HG03342 (cell line): ENCODE measurements around the gene SLC22A23.

Experiments used
- ATAC-seq: cut with Tn5 transposase; IDR thresholded peaks from one replicate; pipeline ENCODE4 v1.9.1; 2021; ENCODE audit warnings: mild to moderate bottlenecking, moderate library complexity; ENCODE audit not compliant: unreplicated experiment

Gene SLC22A23

GRCh38 chr6:3406891-3407809, 49.7 kb downstream of the SLC22A23 start:
- ATAC-seq: no peak

DNA sequence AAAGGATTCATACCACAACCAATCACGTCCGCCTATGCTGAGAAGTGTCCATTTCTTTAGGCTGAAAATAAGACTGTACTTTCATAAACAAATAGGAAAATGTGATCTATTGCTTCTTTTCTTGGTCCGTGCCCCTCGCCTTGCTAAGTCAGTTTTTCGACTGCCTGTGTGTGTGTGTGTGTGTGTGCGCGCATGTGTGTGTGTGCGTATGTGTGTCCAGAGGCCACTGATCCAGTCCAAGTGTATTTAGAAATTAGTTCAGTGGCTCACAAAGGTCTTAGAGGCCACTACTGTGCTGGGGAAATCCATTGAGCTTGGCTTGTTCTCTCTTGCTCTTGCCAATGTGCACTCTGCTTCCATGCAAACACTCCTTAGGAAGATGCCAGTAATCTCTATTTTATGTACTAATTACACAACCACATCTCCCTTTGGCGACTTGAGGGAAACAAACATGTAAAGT, 50.5 kb downstream of the SLC22A23 start:
- no peak for ATAC-seq

- no peak for ATAC-seq
Measured at GRCh38 chr6:3405679-3406078, 51.2 kb downstream of the SLC22A23 start.

DNA sequence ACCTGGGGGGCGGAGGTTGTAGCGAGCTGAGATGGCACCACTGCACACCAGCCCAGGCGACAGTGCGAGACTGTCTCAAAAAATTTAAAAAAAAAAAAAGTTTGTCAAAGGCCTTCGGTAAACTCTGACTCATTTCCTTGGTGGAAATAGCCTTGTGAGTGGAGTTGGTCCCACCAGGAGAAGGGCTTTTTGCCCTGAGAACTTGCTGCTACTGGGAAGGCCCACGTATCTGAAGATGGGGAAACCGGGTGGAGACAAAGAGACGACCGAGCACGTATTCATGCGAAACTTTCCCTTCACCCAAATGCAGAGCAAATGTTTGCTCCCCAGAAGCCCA, 51.7 kb downstream of the SLC22A23 start:
- no peak for ATAC-seq

DNA sequence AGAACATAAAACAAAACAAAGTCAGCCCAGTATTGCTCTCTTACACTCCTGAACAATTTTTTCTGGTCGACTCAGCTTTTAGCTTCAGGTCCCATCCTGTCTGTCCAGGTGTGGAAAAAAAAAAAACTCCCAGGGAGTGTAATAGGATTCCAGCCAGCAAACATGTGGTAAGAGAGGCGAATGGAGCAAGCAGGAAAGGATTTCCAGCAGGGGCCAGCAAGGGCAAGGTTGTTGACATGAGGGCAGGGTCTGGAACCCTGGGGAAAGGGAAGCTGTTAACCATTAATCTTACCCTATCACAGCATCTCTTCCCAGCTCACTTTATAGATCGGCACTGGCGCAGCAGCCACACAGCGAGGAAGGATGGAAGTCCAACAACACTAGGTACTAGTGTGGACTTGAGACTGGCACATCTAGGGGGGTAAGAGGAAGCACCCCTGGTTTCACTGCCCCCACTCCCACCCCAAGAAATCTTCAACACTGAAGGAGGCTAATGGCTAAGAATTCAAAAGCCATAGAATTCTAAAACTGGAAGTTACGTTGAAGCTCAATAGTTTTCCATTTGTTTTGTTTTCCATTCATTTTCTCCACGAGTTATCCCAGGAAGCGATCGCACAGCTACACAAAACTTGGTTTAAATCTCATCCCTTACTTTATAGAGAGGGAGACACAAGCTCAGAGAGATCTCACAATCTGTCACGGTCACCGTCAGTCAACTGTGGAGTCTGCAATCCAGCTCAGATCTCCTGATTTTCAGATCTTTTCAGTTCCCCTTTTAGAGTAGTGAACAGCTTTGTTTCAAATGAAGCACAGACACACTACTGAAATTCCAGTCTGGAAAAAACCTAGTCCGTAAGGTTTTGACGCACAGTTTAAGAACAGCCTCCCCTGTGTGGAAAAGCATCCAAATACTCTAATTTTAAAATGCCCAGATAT, 53.3 kb downstream of the SLC22A23 start:
- ATAC-seq: no peak

- ATAC-seq: no peak
Measured at GRCh38 chr6:3402310-3403237, 54.3 kb downstream of the SLC22A23 start.

DNA sequence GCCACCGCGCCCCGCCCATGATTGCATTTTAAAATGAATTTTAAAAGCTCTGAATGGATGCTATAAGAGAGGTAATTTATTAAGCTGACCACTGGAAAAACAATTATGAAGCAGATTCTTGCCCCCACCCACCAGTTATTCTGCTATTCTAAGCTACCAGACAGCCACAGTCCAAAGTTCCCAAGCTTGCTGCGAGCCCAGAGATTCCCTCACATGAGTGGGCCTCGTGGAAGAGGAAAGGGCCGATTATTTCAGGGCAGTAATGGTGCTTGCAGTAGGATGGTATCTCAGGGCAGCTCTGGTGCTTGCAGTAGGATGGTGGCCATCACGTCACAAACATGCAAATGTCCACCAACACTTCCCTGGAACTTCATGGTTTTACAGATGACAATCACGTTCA, 56.7 kb downstream of the SLC22A23 start:
- no peak for ATAC-seq

GRCh38 chr6:3398755-3399696, 57.8 kb downstream of the SLC22A23 start:
- no peak for ATAC-seq

DNA sequence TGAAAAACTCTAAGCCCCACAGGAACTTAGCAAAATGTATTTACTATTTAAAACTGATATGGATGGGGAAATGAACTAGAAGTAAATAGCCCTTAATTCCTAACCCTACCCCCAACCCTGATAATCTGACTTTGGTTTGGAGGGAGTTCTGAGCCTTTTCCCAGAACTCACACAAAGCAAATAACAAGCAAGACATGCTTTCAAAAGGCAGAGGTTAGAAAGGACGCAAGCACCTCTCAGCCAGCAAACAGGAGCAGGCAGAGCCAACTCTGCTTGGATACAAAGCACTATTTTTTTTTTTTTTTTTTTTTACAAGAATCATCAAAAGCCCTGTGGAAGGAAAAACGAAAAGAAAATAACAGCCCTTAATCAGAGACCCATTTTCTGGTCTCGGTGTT, 58.7 kb downstream of the SLC22A23 start:
- no peak for ATAC-seq

DNA sequence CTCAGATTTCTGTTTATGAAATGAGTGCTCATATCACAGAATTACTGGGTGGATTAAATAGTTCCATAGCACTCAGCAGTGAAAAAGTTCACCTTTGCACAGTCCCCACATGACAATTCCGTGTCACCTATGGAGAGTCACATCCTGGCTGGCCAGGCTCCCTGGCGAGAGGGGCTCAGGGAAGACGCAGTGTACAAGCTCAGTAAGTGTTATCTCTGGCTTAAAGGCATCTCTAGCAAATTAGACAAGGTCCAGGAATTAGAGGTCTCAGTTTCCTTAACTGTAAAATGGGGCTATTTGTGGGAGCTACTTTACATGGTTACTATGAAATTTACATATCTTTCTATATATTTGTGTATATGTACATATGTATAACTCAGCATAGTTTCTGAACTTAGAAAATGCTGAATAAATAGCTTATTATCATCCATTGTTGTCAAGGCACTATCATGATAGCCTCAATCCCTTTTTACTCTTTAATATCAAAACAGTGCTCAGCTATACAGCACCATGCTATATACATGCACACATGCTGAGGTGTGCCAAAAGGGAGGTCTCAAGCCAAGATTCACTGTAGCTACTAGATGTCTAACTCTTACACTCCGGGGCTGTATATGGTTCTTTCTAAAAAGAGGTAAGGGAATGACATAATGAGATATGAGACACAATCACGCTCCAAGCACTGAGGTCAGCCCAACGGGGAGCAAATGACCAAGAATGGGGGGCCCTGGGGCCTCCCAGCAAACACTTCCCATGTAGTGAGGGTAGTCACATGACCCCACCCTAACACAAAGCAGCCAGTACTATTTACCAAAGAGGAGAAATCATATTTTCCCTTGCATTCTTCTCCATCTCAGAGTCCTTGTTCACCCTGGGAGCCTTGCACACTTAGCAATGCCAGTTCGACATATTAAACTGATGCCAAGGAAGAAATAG, 59.4 kb downstream of the SLC22A23 start:
- ATAC-seq: no peak

DNA sequence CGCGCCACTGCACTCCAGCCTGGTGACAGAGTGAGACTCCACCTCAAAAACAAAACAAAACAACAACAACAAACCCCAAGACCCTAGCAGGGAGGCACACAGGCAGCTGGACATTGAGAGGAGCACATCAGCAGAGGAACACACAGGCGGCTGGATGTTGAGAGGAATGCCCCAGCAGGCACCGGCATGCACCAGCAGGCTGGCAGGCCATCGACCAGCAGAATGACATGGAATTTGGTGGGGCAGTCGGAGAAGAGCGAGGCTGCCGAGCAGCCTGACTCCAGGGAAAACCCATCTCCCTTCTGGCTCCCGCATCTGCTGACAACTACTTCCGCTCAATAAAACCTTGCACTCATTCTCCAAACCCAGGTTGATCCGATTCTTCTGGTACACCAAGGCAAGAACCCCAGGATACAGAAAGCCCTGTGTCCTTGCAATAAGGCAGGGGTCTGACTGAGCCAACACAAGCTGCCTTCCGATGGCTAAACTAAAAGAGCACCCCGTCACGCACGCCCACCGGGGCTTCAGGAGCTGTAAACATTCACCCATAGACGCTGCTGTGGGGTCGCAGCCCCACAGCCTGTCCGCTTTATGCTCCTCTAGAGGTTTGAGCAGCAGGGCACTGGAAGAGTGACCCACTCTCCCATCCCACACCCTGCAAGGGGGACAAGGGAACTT, 60.2 kb downstream of the SLC22A23 start:
- ATAC-seq: no peak

GRCh38 chr6:3394671-3395070, 62.2 kb downstream of the SLC22A23 start:
- ATAC-seq: no peak

- ATAC-seq: no peak
Measured at GRCh38 chr6:3393836-3394202, 63.0 kb downstream of the SLC22A23 start.

DNA sequence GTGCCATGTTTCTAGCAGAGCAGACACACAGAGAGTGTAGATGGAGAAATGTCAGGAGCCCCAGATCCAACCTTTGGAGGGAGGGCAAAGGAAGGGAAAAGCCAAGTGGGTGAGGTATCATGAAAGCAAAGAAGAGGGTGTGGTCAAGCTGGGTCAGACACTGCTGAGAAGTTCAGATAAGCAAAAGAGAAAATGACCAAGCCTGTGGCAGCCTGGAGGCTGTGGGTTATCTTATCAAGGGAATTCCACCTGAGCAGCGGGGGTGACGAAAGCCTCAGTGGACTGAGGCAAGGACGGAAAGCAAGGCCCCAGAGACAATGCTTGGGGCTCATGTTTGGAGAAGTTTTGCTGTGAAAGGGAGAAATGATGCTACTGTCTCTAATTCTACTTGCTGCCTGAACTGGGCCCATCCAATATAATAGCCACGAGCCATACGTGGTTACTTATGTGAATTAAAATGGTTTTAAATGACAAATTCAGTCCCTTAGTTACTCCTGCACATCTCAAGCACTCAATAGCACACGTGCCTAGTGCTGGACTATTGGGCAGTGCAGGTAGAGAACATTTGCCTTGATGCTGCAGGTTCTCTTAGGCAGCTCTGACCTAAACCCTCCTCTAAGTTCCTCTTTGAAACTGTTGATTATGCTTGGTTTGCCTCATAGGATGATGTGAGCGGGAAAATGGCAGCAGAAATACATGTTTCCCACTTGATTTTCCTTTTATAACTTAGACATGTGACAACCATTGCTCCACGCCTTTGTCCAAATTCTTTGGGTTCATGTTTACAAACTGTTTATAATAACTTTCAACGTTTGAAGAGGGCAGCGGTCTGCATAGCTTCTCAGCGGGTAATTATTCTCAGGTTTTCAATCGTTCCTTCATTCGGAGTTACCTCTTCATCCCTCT, 63.7 kb downstream of the SLC22A23 start:
- no peak for ATAC-seq

DNA sequence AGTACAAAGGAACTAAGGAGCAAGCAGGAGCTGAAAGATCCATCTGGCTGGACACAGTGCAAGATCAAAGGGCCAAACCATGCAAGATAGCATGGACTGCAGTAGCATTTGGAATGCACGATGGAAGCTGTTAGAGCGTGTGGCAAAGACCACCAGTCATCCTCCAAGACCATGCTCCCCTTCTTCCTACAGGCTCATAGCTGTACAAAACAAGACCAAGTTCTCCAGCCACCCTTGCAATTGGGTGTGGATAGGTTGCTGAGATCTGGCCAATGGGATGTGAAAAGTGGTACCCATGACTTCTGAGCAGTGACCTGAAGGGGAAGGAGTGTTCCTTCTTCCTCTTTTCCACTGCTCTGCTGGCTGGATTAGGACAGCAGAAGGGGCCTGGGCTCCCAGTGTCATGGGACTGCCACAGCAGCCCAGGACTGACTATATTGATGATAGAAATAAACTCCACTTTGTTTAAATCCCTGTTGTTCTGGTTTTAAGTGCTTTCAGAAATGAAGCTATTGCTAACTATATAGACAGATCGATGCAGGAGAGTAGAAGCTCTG, 64.9 kb downstream of the SLC22A23 start:
- no peak for ATAC-seq

- ATAC-seq: no peak
Measured at GRCh38 chr6:3390698-3391097, 66.2 kb downstream of the SLC22A23 start.
